Mesothelial cell of epicardium (in vitro differentiated cells): ENCODE measurements around the gene LRRC7. TPM values are rescaled to one million over a fixed set of nuclear protein-coding genes. Genes with fewer than 3 reads are reported as not detected.

Source experiments
- DNase-seq, 2 experiments: peaks; one replicate each; pipeline ENCODE4 v3.0.0; 2021; ENCODE audit warnings: low spot score in 2 of 2; ENCODE audit not compliant: unreplicated experiment in 2 of 2
- H3K27ac Mint-ChIP-seq: 2 replicates; pipeline ENCODE4 v1.8.0; 2021; ENCODE audit warnings: mixed read lengths
- H3K27me3 Mint-ChIP-seq: 2 replicates; pipeline ENCODE4 v1.8.0; 2021; ENCODE audit warnings: low read depth, mixed read lengths
- H3K36me3 Mint-ChIP-seq: 2 replicates; pipeline ENCODE4 v1.8.0; 2021; ENCODE audit warnings: mixed read lengths
- H3K4me1 Mint-ChIP-seq: 2 replicates; pipeline ENCODE4 v1.8.0; 2021; ENCODE audit warnings: mixed read lengths
- H3K4me3 Mint-ChIP-seq: 2 replicates; pipeline ENCODE4 v1.8.0; 2021; ENCODE audit warnings: mild to moderate bottlenecking, moderate library complexity, mixed read lengths
- H3K9me3 Mint-ChIP-seq: 2 replicates; pipeline ENCODE4 v1.8.0; 2021; ENCODE audit warnings: mixed read lengths
- total RNA-seq: library from RNA; stranded (reverse); gene quantifications from 3 replicates; pipeline ENCODE4 v1.2.1, GENCODE V29; 2021
- TF ChIP-seq, protein P1 (sequence below): fragments of 200-600 bp; sonication (generic); IDR thresholded peaks from one replicate; pipeline ENCODE4 v1.5.0; 2021; ENCODE audit warnings: antibody characterized with exemption; ENCODE audit not compliant: unreplicated experiment

The LRRC7 gene
- total RNA-seq, 1 donor from 2014 or later: 0.09 TPM

DNA sequence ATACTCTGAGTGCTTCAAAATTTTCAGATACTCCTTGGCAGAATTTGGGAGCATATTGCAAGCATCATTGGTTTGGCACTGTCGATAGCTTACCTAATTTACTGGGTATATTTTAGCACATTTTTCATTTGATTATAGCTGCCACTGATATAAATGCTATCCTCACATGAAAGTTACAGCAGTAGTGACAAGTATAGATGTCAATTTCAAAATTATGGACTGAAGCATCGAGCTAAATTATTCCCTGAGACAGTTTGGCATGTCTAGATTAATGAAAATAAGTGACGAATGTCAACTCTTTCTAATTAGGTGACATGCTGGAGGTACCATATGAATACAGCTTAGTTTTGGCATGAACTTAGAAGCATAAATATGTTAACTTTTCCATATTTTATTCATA, 83.1 kb downstream of the LRRC7 start:
- TF ChIP-seq, protein P1, sequence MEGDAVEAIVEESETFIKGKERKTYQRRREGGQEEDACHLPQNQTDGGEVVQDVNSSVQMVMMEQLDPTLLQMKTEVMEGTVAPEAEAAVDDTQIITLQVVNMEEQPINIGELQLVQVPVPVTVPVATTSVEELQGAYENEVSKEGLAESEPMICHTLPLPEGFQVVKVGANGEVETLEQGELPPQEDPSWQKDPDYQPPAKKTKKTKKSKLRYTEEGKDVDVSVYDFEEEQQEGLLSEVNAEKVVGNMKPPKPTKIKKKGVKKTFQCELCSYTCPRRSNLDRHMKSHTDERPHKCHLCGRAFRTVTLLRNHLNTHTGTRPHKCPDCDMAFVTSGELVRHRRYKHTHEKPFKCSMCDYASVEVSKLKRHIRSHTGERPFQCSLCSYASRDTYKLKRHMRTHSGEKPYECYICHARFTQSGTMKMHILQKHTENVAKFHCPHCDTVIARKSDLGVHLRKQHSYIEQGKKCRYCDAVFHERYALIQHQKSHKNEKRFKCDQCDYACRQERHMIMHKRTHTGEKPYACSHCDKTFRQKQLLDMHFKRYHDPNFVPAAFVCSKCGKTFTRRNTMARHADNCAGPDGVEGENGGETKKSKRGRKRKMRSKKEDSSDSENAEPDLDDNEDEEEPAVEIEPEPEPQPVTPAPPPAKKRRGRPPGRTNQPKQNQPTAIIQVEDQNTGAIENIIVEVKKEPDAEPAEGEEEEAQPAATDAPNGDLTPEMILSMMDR: no peak
- Mint-ChIP-seq H3K27me3 (no peaks in the 10 kb centered on the region), H3K27ac (no peak overlapping the region), H3K4me3 (no peak overlapping the region), H3K9me3 (no peaks in the 10 kb centered on the region), H3K36me3 (no peaks in the 10 kb centered on the region), H3K4me1 (peaks cover 10% of the 10 kb centered on the region)
- no peak for DNase-seq

DNA sequence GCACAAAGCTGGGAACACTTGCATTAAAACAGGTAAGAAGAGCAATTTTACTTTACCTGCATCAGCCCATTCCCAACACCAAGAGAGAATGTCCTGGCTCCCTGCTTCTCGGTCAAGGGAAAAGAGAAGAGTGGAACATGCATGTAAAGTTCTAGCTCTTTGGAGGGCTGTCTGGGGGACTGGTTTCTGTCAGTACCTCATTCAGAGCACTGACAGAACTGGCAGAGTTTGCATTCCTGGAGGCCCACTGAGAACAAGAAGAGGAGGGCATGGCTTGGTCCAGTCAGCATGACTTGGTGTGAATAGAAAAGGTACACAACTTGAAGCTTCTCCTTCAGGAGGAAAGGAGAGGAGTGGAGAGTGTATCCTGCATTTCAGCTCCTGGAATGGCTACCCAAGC, 83.9 kb downstream of the LRRC7 start:
- Mint-ChIP-seq H3K4me1 (peaks cover 10% of the 10 kb centered on the region), H3K36me3 (no peaks in the 10 kb centered on the region)
- DNase-seq: no peak

DNA sequence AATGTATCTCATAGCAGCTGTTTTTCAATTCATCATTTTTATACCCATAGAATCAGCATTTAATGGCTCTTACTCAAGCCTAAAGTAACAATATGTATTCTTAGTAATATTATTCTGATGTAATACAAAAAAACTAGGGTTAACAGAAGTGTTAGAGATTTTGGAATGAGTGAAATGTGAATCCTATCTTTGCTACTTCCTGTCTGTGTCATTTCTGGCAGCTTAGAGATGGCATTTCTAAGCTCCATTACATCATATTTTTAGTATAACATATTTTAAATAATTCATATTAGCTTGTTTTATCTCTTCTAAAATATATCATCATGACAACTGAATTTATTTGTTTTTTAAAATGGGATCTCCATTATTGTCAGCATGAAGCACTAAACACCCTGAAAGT, 90.2 kb downstream of the LRRC7 start:
- Mint-ChIP-seq H3K27me3 (no peaks in the 10 kb centered on the region), H3K4me1 (peaks cover 7% of the 10 kb centered on the region), H3K9me3 (no peaks in the 10 kb centered on the region), H3K4me3 (no peak overlapping the region), H3K36me3 (no peaks in the 10 kb centered on the region), H3K27ac (no peak overlapping the region)
- DNase-seq: no peak
- TF ChIP-seq, protein P1: no peak

More for the DNA sequence above, 83.9 kb downstream of the LRRC7 start:
- Mint-ChIP-seq H3K27ac (no peak overlapping the region), H3K9me3 (no peaks in the 10 kb centered on the region), H3K4me3 (no peak overlapping the region), H3K27me3 (no peaks in the 10 kb centered on the region)
- TF ChIP-seq, protein P1: no peak

DNA sequence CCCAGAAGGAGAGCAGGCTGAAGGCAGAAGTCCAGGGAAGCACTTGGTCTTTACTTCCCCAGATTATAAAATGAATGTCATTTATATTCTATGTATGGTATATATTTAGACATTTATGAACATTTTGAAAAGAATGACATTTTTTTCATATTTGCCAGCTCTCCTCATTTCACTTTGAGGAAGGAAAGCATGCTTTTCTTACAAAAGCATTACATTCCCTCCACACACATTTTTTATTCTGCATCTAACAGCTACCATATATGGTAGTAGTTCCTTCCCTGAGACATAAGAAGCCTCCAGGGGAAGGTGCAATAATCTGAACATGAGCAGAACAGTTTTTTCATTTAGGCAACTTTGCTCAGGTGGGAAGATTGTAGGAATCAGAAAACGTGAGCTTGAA, 94.0 kb downstream of the LRRC7 start:
- peaks cover 2% of the 10 kb centered on the region for H3K4me1 Mint-ChIP-seq

DNA sequence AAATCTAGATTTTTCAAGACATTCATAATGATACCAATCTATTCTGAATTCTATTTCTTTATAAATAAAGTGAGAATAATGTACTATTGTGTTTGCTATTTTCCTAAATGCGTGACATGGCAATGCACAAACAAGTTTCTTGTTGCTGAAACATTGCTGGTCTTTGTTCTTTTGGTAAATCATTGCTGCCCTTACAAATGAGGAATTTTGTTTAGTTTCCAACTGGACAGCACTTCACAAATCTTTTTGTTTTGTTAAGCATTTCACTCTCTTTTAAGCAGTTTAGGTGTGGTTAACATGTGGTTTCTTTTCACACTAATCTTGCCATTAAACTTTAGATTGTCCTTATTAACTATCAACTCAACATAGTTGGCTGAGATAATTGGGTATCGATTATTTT, 94.6 kb downstream of the LRRC7 start:
- H3K4me1 Mint-ChIP-seq: peaks cover 2% of the 10 kb centered on the region
- H3K27me3 Mint-ChIP-seq: no peaks in the 10 kb centered on the region
- H3K9me3 Mint-ChIP-seq: peaks cover 29% of the 10 kb centered on the region
- no peak overlapping the region for H3K4me3 Mint-ChIP-seq
- H3K27ac Mint-ChIP-seq: no peak overlapping the region
- peaks cover 9% of the 10 kb centered on the region for H3K36me3 Mint-ChIP-seq
- TF ChIP-seq, protein P1: no peak
- DNase-seq: no peak

More for the DNA sequence above, 94.0 kb downstream of the LRRC7 start:
- Mint-ChIP-seq H3K4me3 (no peak overlapping the region), H3K27me3 (no peaks in the 10 kb centered on the region), H3K36me3 (peaks cover 8% of the 10 kb centered on the region), H3K9me3 (peaks cover 23% of the 10 kb centered on the region), H3K27ac (no peak overlapping the region)
- TF ChIP-seq, protein P1: no peak
- no peak for DNase-seq

DNA sequence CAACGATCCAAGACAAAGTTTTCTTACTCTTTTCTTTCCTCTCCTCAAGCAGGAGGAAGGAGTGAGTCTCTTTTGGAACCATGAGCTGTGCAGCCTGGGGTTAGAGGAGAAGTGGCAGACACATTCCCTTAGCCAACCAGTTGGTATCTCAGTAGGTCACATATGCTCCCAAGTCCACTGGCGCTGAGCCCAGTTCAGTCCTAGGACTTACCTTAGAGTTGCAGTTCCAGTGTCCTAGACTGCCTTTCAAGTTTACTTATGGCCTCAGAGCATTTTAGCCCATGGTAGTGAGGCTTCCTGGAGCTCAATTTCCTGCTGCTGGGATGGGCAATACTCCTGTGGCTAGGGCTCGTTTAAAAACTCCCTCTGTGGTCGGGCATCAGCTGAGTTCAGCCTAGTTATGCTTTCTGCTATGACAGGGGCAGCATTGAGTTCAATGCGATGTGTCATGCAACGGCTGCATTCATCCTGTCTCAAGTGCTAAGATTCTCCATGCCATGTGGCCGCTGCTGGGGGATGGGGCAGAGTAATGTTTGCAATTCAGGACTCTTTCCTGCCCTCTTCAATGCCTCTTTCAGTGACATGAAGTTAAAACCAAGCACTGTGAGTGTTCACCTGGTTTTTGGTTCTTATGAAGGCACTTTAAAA, 103.8 kb downstream of the LRRC7 start:
- DNase-seq: no peak
- TF ChIP-seq, protein P1: no peak
- Mint-ChIP-seq H3K27ac (no peak overlapping the region), H3K9me3 (peaks cover 32% of the 10 kb centered on the region), H3K4me3 (no peak overlapping the region), H3K36me3 (peaks cover 1% of the 10 kb centered on the region), H3K27me3 (no peaks in the 10 kb centered on the region), H3K4me1 (peaks cover 9% of the 10 kb centered on the region)
